WERI-Rb-1 (cell line): ENCODE measurements around the gene TSPAN12.

Experiments
- DNase-seq: peaks from one replicate; pipeline ENCODE4 v3.0.0-alpha.2; 2020
- H3K27ac ChIP-seq: fragments of 250-450 bp; sonication (Bioruptor Pico); 2 replicates; pipeline ENCODE4 v1.5.1; 2020; ENCODE audit warnings: mild to moderate bottlenecking, moderate library complexity
- H3K27me3 ChIP-seq: fragments of 250-450 bp; sonication (Bioruptor Pico); 2 replicates; pipeline ENCODE4 v1.5.1; 2021; ENCODE audit warnings: mild to moderate bottlenecking, low read depth, moderate library complexity; ENCODE audit not compliant: insufficient read depth, severe bottlenecking
- H3K36me3 ChIP-seq: fragments of 250-450 bp; sonication (Bioruptor Pico); 2 replicates; pipeline ENCODE4 v1.5.1; 2020; ENCODE audit warnings: mild to moderate bottlenecking, moderate library complexity
- H3K4me3 ChIP-seq: 2 replicates; pipeline ENCODE4 v1.5.1; 2011; ENCODE audit warnings: low read depth, mild to moderate bottlenecking, control low read depth, low read length
- H3K9me3 ChIP-seq: fragments of 250-450 bp; sonication (Bioruptor Pico); 2 replicates; pipeline ENCODE4 v1.5.1; 2021; ENCODE audit warnings: mild to moderate bottlenecking, moderate library complexity; ENCODE audit not compliant: severe bottlenecking
- TF ChIP-seq, protein P1 (sequence below): IDR thresholded peaks from 2 replicates; pipeline ENCODE4 v1.5.1; 2011; ENCODE audit warnings: low read depth, mild to moderate bottlenecking, control low read depth, inconsistent platforms, low read length

Gene TSPAN12

GRCh38 chr7:120864141-120864900, 6.4 kb upstream of the TSPAN12 start:
- Histone ChIP-seq H3K27ac (no peak overlapping the region), H3K4me3 (no peak overlapping the region), H3K27me3 (no peaks in the 10 kb centered on the region), H3K36me3 (no peaks in the 10 kb centered on the region), H3K9me3 (no peaks in the 10 kb centered on the region)
- DNase-seq: no peak
- TF ChIP-seq, protein P1, sequence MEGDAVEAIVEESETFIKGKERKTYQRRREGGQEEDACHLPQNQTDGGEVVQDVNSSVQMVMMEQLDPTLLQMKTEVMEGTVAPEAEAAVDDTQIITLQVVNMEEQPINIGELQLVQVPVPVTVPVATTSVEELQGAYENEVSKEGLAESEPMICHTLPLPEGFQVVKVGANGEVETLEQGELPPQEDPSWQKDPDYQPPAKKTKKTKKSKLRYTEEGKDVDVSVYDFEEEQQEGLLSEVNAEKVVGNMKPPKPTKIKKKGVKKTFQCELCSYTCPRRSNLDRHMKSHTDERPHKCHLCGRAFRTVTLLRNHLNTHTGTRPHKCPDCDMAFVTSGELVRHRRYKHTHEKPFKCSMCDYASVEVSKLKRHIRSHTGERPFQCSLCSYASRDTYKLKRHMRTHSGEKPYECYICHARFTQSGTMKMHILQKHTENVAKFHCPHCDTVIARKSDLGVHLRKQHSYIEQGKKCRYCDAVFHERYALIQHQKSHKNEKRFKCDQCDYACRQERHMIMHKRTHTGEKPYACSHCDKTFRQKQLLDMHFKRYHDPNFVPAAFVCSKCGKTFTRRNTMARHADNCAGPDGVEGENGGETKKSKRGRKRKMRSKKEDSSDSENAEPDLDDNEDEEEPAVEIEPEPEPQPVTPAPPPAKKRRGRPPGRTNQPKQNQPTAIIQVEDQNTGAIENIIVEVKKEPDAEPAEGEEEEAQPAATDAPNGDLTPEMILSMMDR: no peak

- TF ChIP-seq, protein P1: no peak
- Histone ChIP-seq H3K27ac (no peak overlapping the region), H3K27me3 (no peaks in the 10 kb centered on the region), H3K36me3 (no peaks in the 10 kb centered on the region), H3K9me3 (no peaks in the 10 kb centered on the region), H3K4me3 (no peak overlapping the region)
- DNase-seq: no peak
Observed at GRCh38 chr7:120862987-120863590, 5.1 kb upstream of the TSPAN12 start.

DNA sequence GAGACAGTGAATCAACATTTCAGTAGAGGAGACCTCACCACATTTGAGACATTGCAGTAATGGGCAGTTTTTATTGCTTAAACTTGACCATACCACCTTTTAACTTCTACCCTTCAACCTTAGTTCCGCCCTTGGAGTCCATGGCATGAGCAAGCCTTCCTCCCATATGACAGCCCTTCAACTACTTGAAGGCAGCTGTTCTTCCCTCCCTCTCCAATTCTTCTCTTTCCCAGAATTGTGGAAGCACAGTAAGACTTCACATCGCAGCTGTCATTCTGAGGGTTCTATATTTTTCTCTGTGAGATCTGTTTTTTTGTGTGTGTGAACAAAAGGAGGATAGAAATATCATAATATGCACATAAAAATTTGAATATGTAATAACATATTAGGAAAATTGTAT, 2.2 kb upstream of the TSPAN12 start:
- no peak for DNase-seq
- no peak overlapping the region for H3K27ac ChIP-seq
- H3K4me3 ChIP-seq: no peak overlapping the region
- TF ChIP-seq, protein P1: no peak
- no peaks in the 10 kb centered on the region for H3K9me3 ChIP-seq
- no peaks in the 10 kb centered on the region; the same call in 1 of the 2 replicates for H3K36me3 ChIP-seq
- no peaks in the 10 kb centered on the region for H3K27me3 ChIP-seq

DNA sequence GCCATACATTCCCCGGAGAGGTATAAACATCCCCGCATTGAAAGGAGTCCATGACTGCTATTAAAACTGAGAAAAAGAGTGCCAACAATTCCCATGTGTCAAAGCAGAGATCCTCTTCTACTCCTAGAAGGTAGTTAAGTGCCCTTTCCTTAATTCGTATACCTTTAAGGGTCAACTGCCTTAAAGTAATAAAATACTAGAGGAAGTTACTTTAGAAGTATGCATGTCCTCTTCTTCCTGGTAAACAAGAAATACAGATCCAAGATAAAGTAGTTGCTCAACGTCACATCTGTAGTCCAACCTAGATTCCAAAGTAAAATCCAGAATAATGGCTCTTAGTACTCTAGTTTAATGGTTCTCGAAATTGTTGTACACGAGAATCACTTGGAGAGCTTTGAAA, 1.5 kb upstream of the TSPAN12 start:
- H3K27ac ChIP-seq: no peak overlapping the region
- H3K4me3 ChIP-seq: no peak overlapping the region
- no peak for DNase-seq
- TF ChIP-seq, protein P1: no peak
- no peaks in the 10 kb centered on the region for H3K9me3 ChIP-seq
- H3K27me3 ChIP-seq: no peaks in the 10 kb centered on the region
- H3K36me3 ChIP-seq: no peaks in the 10 kb centered on the region; the same call in 1 of the 2 replicates

- DNase-seq: peak; percentile 74
- H3K36me3 ChIP-seq: no peaks in the 10 kb centered on the region; the same call in 1 of the 2 replicates
- H3K27ac ChIP-seq: no peak overlapping the region
- no peaks in the 10 kb centered on the region for H3K9me3 ChIP-seq
- H3K4me3 ChIP-seq: peak overlapping the region; percentile 84
- no peaks in the 10 kb centered on the region for H3K27me3 ChIP-seq
- TF ChIP-seq, protein P1: peak; percentile 43; the same call in 1 of the 2 replicates
Observed at GRCh38 chr7:120856621-120857352, 1.2 kb downstream of the TSPAN12 start.
